DND-41 (cell line): ENCODE data around the gene CHP1.

Experiments
- CTCF ChIP-seq: IDR thresholded peaks from 2 replicates; pipeline ENCODE4 v1.5.1; 2012; ENCODE audit warnings: borderline replicate concordance, low read length, moderate library complexity, mild to moderate bottlenecking; ENCODE audit not compliant: poor library complexity, severe bottlenecking; ENCODE audit errors: extremely low read depth
- EZH2 ChIP-seq: IDR thresholded peaks from 3 replicates; pipeline ENCODE4 v1.6.1; 2012; ENCODE audit warnings: borderline replicate concordance, low read depth, mild to moderate bottlenecking, moderate library complexity, low read length, inconsistent platforms; ENCODE audit not compliant: severe bottlenecking

GRCh38 chr15:41194444-41194843 is 36.6 kb upstream of the CHP1 start:
- no peak for TF ChIP-seq CTCF
- TF ChIP-seq EZH2, result no peak
